ENCODE measurements around the gene EME2. TPM values are rescaled to one million over a fixed set of nuclear protein-coding genes. Genes with fewer than 3 reads are reported as not detected.
"Not testable (repeated sequence)": the region's sequence is repeated elsewhere in the genome, so short reads cannot be mapped to it uniquely, and the experiment has no call there.

Gene EME2
- total RNA-seq, result 5.5 TPM

- no peak for DNase-seq
These were observed at the start of gene EME2 for GRCh38 chr16:1772362-1772907. Gene EME2 (plus strand): TSS chr16:1772810. CDS start chr16:1773228, 418 bp downstream.

GRCh38 chr16:1723450-1724147 lies 49.0 kb upstream of the EME2 start:
- no peak for DNase-seq

GRCh38 chr16:1724491-1724890 lies 48.1 kb upstream of the EME2 start:
- DNase-seq, result no peak

- DNase-seq, result no peak
These were observed 45.7 kb upstream of the EME2 start for GRCh38 chr16:1726661-1727502.

- no peak for DNase-seq
These were observed 44.7 kb upstream of the EME2 start for GRCh38 chr16:1727651-1728624.

GRCh38 chr16:1729026-1729425 lies 43.6 kb upstream of the EME2 start:
- DNase-seq, result no peak

GRCh38 chr16:1729445-1729844 lies 43.2 kb upstream of the EME2 start:
- no peak for DNase-seq

- DNase-seq, result no peak
These were observed 41.5 kb upstream of the EME2 start for GRCh38 chr16:1731073-1731472.

GRCh38 chr16:1731603-1732002 lies 41.0 kb upstream of the EME2 start:
- no peak for DNase-seq

- no peak for DNase-seq
These were observed 40.5 kb upstream of the EME2 start for GRCh38 chr16:1732071-1732470.

GRCh38 chr16:1732551-1732987 lies 40.0 kb upstream of the EME2 start:
- not testable (repeated sequence) for DNase-seq

GRCh38 chr16:1734123-1734522 lies 38.5 kb upstream of the EME2 start:
- DNase-seq, result no peak

- no peak for DNase-seq
These were observed 37.8 kb upstream of the EME2 start for GRCh38 chr16:1734816-1735215.

GRCh38 chr16:1740234-1740633 lies 32.4 kb upstream of the EME2 start:
- DNase-seq, result no peak

GRCh38 chr16:1740781-1741490 lies 31.7 kb upstream of the EME2 start:
- no peak for DNase-seq

GRCh38 chr16:1741553-1742165 lies 31.0 kb upstream of the EME2 start:
- no peak for DNase-seq

- no peak for DNase-seq
These were observed 29.0 kb upstream of the EME2 start for GRCh38 chr16:1743376-1744337.

- DNase-seq, result no peak
These were observed 28.2 kb upstream of the EME2 start for GRCh38 chr16:1744338-1744840.

- DNase-seq, result no peak
These were observed 27.3 kb upstream of the EME2 start for GRCh38 chr16:1745181-1745899.

All from skin of body (tissue), 2 donors.